Measurements from ENCODE around the gene GABRG3.

Gene GABRG3

DNA sequence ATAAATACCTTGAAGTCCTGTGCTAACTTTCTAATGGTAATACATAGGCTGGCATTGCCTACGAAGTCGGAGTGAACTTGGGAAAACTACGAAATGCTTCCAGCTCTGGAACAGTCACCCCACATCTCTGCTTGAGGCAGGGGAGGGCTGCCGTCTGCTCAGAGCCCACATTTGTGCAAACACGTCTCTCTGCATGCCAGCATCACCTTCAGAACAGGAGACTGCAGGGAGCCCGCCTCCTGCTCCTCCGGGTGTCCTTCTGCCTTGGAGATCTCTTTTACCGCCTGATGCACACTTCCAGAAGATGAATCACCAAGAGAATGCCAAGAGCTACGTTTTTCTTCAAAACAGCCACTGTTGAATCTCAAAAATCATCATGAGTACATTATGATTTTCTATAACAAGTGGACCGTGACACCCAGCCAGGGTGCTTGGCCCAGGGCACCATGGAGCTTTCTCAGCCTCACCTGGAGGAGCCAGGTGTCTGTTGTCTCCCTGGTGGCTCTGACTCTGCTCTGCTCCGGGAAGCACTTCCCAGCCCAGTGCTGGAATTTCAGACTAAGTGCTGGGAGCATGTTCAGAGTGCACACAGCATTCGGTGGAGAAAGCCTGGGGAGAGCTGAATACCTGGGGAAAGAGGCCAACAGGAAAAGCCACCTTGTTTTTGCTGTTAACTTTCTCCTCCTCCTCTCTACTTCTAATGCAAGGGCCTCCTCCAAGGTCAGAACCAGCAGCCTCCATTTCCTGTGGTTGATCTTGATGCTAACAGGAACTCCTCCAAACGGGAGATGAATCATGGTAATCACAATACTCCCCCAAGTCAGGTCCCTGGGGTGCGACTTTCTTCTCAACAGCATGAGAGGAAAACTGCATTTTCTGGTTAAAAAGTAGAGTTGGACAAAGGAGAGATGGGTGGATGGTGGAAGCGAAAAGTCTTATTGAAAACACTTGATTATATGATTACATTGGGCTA, 467.7 kb downstream of the GABRG3 start:
- TF ChIP-seq, protein P1, sequence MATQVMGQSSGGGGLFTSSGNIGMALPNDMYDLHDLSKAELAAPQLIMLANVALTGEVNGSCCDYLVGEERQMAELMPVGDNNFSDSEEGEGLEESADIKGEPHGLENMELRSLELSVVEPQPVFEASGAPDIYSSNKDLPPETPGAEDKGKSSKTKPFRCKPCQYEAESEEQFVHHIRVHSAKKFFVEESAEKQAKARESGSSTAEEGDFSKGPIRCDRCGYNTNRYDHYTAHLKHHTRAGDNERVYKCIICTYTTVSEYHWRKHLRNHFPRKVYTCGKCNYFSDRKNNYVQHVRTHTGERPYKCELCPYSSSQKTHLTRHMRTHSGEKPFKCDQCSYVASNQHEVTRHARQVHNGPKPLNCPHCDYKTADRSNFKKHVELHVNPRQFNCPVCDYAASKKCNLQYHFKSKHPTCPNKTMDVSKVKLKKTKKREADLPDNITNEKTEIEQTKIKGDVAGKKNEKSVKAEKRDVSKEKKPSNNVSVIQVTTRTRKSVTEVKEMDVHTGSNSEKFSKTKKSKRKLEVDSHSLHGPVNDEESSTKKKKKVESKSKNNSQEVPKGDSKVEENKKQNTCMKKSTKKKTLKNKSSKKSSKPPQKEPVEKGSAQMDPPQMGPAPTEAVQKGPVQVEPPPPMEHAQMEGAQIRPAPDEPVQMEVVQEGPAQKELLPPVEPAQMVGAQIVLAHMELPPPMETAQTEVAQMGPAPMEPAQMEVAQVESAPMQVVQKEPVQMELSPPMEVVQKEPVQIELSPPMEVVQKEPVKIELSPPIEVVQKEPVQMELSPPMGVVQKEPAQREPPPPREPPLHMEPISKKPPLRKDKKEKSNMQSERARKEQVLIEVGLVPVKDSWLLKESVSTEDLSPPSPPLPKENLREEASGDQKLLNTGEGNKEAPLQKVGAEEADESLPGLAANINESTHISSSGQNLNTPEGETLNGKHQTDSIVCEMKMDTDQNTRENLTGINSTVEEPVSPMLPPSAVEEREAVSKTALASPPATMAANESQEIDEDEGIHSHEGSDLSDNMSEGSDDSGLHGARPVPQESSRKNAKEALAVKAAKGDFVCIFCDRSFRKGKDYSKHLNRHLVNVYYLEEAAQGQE (IDR thresholded peaks at IDR 0.05; ENCODE audit: insufficient replicate concordance, low read depth) = no peak
- TF ChIP-seq, protein P2, sequence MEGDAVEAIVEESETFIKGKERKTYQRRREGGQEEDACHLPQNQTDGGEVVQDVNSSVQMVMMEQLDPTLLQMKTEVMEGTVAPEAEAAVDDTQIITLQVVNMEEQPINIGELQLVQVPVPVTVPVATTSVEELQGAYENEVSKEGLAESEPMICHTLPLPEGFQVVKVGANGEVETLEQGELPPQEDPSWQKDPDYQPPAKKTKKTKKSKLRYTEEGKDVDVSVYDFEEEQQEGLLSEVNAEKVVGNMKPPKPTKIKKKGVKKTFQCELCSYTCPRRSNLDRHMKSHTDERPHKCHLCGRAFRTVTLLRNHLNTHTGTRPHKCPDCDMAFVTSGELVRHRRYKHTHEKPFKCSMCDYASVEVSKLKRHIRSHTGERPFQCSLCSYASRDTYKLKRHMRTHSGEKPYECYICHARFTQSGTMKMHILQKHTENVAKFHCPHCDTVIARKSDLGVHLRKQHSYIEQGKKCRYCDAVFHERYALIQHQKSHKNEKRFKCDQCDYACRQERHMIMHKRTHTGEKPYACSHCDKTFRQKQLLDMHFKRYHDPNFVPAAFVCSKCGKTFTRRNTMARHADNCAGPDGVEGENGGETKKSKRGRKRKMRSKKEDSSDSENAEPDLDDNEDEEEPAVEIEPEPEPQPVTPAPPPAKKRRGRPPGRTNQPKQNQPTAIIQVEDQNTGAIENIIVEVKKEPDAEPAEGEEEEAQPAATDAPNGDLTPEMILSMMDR (IDR thresholded peaks at IDR 0.05; ENCODE audit: insufficient read depth, low read length) = no peak
- TF ChIP-seq POLR2AphosphoS5 (IDR thresholded peaks at IDR 0.05; ENCODE audit: low read depth) (no peak), SPI1 (IDR thresholded peaks at IDR 0.05; ENCODE audit: borderline replicate concordance, low read depth) (no peak), GABPA (IDR thresholded peaks at IDR 0.05; ENCODE audit: low read depth) (no peak)
- H3K4me3 ChIP-seq (replicated peaks; ENCODE audit: insufficient read depth, low read length) = no peak overlapping the region
- no peak for DNase-seq (ENCODE audit: low read depth in 1 of 2, low spot score in 1 of 2)
- no peaks in the 10 kb centered on the region for H3K27me3 ChIP-seq (ENCODE audit: insufficient read depth, poor library complexity, severe bottlenecking)
- H3K27ac ChIP-seq (replicated peaks) = no peak overlapping the region

DNA sequence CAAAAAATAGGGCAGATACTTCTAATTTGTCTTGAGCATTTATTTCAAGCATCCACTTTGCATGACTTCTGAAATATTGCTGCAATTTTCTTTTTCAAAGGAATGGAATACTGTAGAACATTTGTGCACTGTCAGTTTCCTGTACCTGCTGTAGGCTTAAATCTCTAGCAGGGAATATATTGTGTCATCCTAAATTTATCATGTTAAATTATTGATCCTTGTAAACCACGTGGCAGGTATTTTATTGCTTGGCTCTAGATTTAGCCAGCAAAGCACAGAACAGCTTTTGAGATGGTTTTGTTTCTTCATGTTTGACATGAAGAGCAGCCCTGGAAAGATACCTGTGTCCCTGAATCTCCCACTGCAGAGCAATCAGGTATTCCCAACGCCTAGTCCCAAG, 470.1 kb downstream of the GABRG3 start:
- TF ChIP-seq, protein P1 (IDR thresholded peaks at IDR 0.05; ENCODE audit: insufficient replicate concordance, low read depth) = no peak
- TF ChIP-seq POLR2AphosphoS5 (IDR thresholded peaks at IDR 0.05; ENCODE audit: low read depth) (no peak), GABPA (IDR thresholded peaks at IDR 0.05; ENCODE audit: low read depth) (no peak), SPI1 (IDR thresholded peaks at IDR 0.05; ENCODE audit: borderline replicate concordance, low read depth) (no peak)
- TF ChIP-seq, protein P2 (IDR thresholded peaks at IDR 0.05; ENCODE audit: insufficient read depth, low read length) = no peak
- H3K27me3 ChIP-seq (ENCODE audit: insufficient read depth, poor library complexity, severe bottlenecking) = no peaks in the 10 kb centered on the region
- no peak overlapping the region for H3K27ac ChIP-seq (replicated peaks)
- H3K4me3 ChIP-seq (replicated peaks; ENCODE audit: insufficient read depth, low read length) = no peak overlapping the region
- no peak for DNase-seq (ENCODE audit: low read depth in 1 of 2, low spot score in 1 of 2)

DNA sequence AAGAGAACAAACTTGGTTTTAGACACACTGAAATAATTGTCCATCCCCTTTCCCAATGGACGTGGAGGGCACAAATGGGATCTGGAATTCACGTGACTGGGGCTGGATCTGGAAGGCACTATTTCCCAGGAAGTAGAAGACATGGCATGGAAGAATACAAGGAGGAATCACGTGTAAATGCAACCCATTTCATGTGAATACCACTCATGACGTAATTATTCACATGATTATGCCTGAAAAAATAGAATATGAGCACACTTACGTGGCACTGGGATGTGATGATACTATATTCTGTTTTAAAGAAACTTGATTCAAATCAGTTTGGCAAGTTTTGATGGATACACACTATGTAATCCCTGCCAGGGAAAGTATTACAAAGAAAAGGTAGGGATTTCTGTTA, 477.3 kb downstream of the GABRG3 start:
- DNase-seq (ENCODE audit: low read depth in 1 of 2, low spot score in 1 of 2) = no peak
- TF ChIP-seq, protein P1 (IDR thresholded peaks at IDR 0.05; ENCODE audit: insufficient replicate concordance, low read depth) = no peak
- no peak for TF ChIP-seq SPI1 (IDR thresholded peaks at IDR 0.05; ENCODE audit: borderline replicate concordance, low read depth)
- no peak for TF ChIP-seq POLR2AphosphoS5 (IDR thresholded peaks at IDR 0.05; ENCODE audit: low read depth)
- TF ChIP-seq, protein P2 (IDR thresholded peaks at IDR 0.05; ENCODE audit: insufficient read depth, low read length) = no peak
- TF ChIP-seq GABPA (IDR thresholded peaks at IDR 0.05; ENCODE audit: low read depth) = no peak
- Histone ChIP-seq H3K4me3 (replicated peaks; ENCODE audit: insufficient read depth, low read length) (no peak overlapping the region), H3K27ac (replicated peaks) (no peak overlapping the region), H3K27me3 (ENCODE audit: insufficient read depth, poor library complexity, severe bottlenecking) (no peaks in the 10 kb centered on the region)

All from HL-60 (cell line).